HG03175 (cell line): Measurements from ENCODE around the gene NFYB.
"Not testable (repeated sequence)": the region's sequence is repeated elsewhere in the genome, so short reads cannot be mapped to it uniquely, and the experiment has no call there.

Experiments
- ATAC-seq: cut with Tn5 transposase; IDR thresholded peaks from one replicate; pipeline ENCODE4 v1.9.1; 2021; ENCODE audit warnings: mild to moderate bottlenecking, moderate library complexity; ENCODE audit not compliant: unreplicated experiment

NFYB gene

GRCh38 chr12:104163028-104163427 lies 25.0 kb upstream of the NFYB start:
- ATAC-seq: not testable (repeated sequence)

GRCh38 chr12:104155711-104156555 lies 17.9 kb upstream of the NFYB start:
- no peak for ATAC-seq

- no peak for ATAC-seq
Measured at GRCh38 chr12:104154806-104155205, 16.8 kb upstream of the NFYB start.

- ATAC-seq: no peak
Measured at GRCh38 chr12:104154286-104154685, 16.3 kb upstream of the NFYB start.

- ATAC-seq: no peak
Measured at GRCh38 chr12:104152685-104153241, 14.8 kb upstream of the NFYB start.

GRCh38 chr12:104150416-104150815 lies 12.4 kb upstream of the NFYB start:
- ATAC-seq: no peak

- ATAC-seq: no peak
Measured at GRCh38 chr12:104147346-104147745, 9.3 kb upstream of the NFYB start.

- no peak for ATAC-seq
Measured at GRCh38 chr12:104143918-104144317, 5.9 kb upstream of the NFYB start.

- no peak for ATAC-seq
Measured at GRCh38 chr12:104143002-104143401, 5.0 kb upstream of the NFYB start.

- no peak for ATAC-seq
Measured at GRCh38 chr12:104142543-104142942, 4.5 kb upstream of the NFYB start.

GRCh38 chr12:104138797-104139152 lies 765 bp upstream of the NFYB start:
- ATAC-seq: no peak

- ATAC-seq: peak; percentile 35
Measured at GRCh38 chr12:104137001-104137901, 759 bp downstream of the NFYB start.

GRCh38 chr12:104136577-104136976 lies 1.4 kb downstream of the NFYB start:
- no peak for ATAC-seq

- ATAC-seq: no peak
Measured at GRCh38 chr12:104134882-104135281, 3.1 kb downstream of the NFYB start.

- no peak for ATAC-seq
Measured at GRCh38 chr12:104133866-104134265, 4.1 kb downstream of the NFYB start.

GRCh38 chr12:104133321-104133720 lies 4.7 kb downstream of the NFYB start:
- no peak for ATAC-seq

GRCh38 chr12:104132351-104132956 lies 5.6 kb downstream of the NFYB start:
- ATAC-seq: no peak

GRCh38 chr12:104131609-104132008 lies 6.4 kb downstream of the NFYB start:
- no peak for ATAC-seq

GRCh38 chr12:104130760-104131159 lies 7.2 kb downstream of the NFYB start:
- no peak for ATAC-seq

GRCh38 chr12:104126548-104126947 lies 11.5 kb downstream of the NFYB start:
- ATAC-seq: no peak

GRCh38 chr12:104122298-104122697 lies 15.7 kb downstream of the NFYB start:
- no peak for ATAC-seq
